GM12801 (cell line): ENCODE measurements around the gene F13B.

Experiments
- CTCF ChIP-seq: IDR thresholded peaks from one replicate; pipeline ENCODE4 v1.5.1; 2011; ENCODE audit warnings: control low read depth; ENCODE audit not compliant: insufficient read length; ENCODE audit errors: extremely low read depth

Gene F13B

GRCh38 chr1:197016751-197017150 lies 50.3 kb downstream of the F13B start:
- no peak for TF ChIP-seq CTCF

DNA sequence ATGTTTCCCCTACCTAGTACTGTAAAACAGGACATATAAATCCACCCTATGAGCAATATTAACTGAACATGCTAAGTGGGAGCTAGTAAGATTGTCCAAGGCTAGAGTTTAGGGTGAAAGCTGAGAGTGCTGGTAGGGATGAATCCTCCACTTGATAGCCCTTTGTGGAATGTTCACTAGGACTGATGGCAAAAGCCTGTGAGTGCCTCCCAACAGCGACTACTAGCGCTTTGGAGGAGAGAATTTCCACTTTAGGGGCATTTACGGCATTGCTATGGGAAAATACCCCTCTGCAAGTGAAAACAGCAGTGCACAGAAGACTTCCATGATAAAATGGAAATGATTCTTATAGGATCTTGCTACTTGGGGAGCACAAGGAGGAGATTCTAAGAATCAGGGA lies 53.8 kb downstream of the F13B start:
- no peak for TF ChIP-seq CTCF

DNA sequence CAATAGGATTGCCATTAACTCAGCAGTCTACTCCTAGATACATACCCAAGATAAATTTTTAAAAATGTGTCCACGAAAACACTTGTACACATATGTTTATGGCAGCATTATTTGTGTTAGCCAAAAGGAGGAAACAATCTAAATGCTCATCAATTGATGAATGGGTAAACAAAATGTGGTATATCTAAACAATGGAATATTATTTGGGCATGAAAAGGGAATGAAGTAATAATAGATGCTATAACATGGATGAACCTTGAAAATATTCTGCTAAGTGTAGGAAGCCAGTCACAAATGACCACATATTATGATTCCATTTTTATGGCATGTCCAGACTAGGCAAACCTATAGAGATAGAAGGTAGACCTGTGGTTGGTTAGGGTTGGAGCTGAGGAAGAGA lies 55.4 kb downstream of the F13B start:
- no peak for TF ChIP-seq CTCF

- TF ChIP-seq CTCF, result no peak
Measured at GRCh38 chr1:197008861-197009260, 58.2 kb downstream of the F13B start.

DNA sequence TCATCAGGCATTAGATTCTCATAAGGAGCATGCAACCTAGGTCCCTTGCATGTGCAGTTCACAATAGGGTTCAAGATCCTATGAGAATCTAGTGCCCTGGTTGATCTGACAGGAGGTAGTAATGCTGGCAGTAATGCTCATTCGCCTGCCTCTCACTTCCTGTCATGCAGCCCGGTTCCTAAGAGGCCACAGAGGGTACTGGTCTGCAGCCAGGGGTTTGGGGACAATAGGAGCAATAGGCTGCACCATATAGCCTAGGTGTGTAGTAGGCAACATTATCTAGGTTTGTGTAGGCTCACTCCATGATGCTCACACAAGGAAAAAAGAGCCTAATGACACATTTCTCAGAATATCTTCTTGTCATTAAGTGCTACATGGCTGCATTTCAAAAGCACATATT lies 63.9 kb downstream of the F13B start:
- no peak for TF ChIP-seq CTCF

DNA sequence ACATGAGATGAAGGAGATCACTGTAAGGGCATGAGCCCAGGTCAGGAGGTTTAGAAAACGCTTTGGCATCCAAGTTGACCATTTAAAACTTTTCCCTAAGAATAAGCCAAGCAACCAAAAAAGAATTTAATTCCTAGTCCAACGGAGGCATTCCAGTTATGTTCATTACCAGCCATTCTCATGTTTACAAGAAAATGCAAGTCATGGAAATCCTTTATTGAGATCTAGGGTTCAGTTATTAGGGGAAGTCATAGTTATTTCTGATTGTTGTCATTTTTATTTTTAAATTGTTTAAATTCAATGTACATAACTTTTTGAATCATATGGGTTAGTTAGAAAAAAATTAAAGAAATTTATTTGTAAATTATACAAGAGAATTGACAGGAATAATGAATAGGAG lies 65.2 kb downstream of the F13B start:
- TF ChIP-seq CTCF, result no peak

DNA sequence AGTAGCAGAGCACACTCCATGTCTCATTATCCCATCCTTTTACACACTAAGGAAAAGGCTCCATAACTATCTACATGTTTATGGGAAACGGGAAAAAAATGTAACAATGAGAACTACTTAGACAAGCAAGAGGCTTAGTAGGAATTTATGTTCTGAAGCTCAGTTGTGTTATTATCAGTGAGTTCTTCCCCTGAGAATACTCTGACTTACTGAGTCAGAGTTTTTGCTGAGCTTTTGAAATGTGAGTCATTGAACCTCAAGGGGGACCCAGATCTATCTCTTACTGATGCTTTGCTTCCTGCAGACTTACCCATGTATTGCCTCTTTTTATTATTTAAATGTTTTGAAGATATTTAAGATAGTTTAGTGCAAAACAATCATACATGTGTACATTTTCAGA lies 69.6 kb downstream of the F13B start:
- TF ChIP-seq CTCF, result no peak

DNA sequence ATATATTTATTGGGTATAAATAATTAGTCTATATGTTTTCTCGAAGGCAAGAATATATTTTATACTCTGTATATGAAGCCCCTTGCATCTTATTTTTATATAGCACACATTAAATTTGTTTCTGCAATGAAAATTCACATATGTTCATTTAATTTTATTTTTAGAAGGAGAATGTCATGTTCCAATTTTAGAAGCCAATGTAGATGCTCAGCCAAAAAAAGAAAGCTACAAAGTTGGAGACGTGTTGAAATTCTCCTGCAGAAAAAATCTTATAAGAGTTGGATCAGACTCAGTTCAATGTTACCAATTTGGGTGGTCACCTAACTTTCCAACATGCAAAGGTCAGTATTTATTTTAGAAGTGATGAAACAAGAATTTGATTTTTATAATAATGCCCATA lies 73.1 kb downstream of the F13B start:
- no peak for TF ChIP-seq CTCF
